Progenitor cell of endocrine pancreas (in vitro differentiated cells): ENCODE data around the gene LELP1. TPM values are rescaled to one million over a fixed set of nuclear protein-coding genes. Genes with fewer than 3 reads are reported as not detected.
A peak's percentile ranks its signal among the peaks of the same experiment; 100 is the strongest.
"Not testable (repeated sequence)": the region's sequence is repeated elsewhere in the genome, so short reads cannot be mapped to it uniquely, and the experiment has no call there.

Source experiments
- DNase-seq: peaks from one replicate; pipeline ENCODE4 v3.0.0; 2021; ENCODE audit warnings: low spot score; ENCODE audit not compliant: unreplicated experiment
- H3K27ac Mint-ChIP-seq: 2 replicates; pipeline ENCODE4 v1.8.0; 2021; ENCODE audit warnings: mild to moderate bottlenecking, moderate library complexity, mixed read lengths
- H3K27me3 Mint-ChIP-seq: 2 replicates; pipeline ENCODE4 v1.8.0; 2021; ENCODE audit warnings: mixed read lengths
- H3K36me3 Mint-ChIP-seq: 2 replicates; pipeline ENCODE4 v1.8.0; 2022; ENCODE audit warnings: mixed read lengths; ENCODE audit not compliant: insufficient read depth
- H3K4me1 Mint-ChIP-seq: 2 replicates; pipeline ENCODE4 v1.8.0; 2021; ENCODE audit warnings: low read depth, mixed read lengths
- H3K4me3 Mint-ChIP-seq: 2 replicates; pipeline ENCODE4 v1.8.0; 2021; ENCODE audit warnings: low read depth, mild to moderate bottlenecking, moderate library complexity, mixed read lengths
- H3K9me3 Mint-ChIP-seq: 2 replicates; pipeline ENCODE4 v1.8.0; 2021; ENCODE audit warnings: low read depth, mixed read lengths
- total RNA-seq: library from RNA; stranded (reverse); gene quantifications from 2 replicates; pipeline ENCODE4 v1.2.1, GENCODE V29; 2021
- TF ChIP-seq, protein P1 (sequence below): fragments of 200-600 bp; sonication (generic); IDR thresholded peaks from one replicate; pipeline ENCODE4 v1.5.0; 2021; ENCODE audit warnings: antibody characterized with exemption, mild to moderate bottlenecking; ENCODE audit not compliant: unreplicated experiment

Gene LELP1
- total RNA-seq, 1 donor from 2014 or later = not detected

DNA sequence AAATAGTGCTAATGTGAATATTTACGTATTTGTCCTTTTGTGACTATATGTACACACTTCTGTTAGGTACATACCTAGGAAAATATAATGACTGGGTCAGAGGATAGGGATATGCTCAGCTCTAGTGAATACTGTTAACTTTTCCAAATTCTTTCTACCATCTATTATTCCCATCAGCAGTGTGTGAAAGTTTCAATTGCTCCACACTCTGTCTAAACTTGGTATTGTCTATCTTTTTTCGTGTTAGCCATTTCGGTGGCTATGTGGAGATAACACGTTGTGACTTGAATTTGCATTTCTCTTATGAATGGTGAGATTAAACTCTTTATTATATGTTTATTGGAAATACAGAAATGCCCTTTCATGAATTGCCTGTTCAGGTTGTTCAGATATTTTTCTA lies 22.7 kb upstream of the LELP1 start:
- Mint-ChIP-seq H3K36me3 (no peaks in the 10 kb centered on the region), H3K27me3 (peaks cover 3% of the 10 kb centered on the region), H3K4me3 (no peak overlapping the region), H3K27ac (no peak overlapping the region), H3K4me1 (no peaks in the 10 kb centered on the region), H3K9me3 (peaks cover 3% of the 10 kb centered on the region)
- DNase-seq = no peak
- TF ChIP-seq, protein P1, sequence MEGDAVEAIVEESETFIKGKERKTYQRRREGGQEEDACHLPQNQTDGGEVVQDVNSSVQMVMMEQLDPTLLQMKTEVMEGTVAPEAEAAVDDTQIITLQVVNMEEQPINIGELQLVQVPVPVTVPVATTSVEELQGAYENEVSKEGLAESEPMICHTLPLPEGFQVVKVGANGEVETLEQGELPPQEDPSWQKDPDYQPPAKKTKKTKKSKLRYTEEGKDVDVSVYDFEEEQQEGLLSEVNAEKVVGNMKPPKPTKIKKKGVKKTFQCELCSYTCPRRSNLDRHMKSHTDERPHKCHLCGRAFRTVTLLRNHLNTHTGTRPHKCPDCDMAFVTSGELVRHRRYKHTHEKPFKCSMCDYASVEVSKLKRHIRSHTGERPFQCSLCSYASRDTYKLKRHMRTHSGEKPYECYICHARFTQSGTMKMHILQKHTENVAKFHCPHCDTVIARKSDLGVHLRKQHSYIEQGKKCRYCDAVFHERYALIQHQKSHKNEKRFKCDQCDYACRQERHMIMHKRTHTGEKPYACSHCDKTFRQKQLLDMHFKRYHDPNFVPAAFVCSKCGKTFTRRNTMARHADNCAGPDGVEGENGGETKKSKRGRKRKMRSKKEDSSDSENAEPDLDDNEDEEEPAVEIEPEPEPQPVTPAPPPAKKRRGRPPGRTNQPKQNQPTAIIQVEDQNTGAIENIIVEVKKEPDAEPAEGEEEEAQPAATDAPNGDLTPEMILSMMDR = no peak

DNA sequence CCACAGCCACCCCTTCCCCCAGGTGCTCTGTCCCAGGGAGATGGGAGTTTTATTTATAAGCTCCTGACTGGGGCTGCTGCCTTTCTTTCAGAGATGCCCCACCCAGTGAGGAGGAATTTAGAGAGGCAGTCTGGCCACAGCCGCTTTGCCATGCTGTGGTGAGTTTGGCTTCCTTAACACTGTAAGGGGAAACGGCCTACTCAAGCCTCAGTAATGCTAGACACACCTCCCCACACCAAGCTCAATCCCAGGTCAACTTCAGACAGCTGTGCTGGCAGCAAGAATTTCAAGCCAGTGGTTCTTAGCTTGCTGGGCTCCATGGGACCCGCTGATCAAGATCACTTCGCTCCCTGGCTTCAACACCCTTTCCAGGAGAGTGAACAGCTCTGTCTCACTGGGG lies 14.9 kb upstream of the LELP1 start:
- H3K9me3 Mint-ChIP-seq = peaks cover 16% of the 10 kb centered on the region
- DNase-seq, H3K36me3 Mint-ChIP-seq, H3K27me3 Mint-ChIP-seq, H3K4me3 Mint-ChIP-seq, H3K27ac Mint-ChIP-seq, H3K4me1 Mint-ChIP-seq: not testable (repeated sequence)

DNA sequence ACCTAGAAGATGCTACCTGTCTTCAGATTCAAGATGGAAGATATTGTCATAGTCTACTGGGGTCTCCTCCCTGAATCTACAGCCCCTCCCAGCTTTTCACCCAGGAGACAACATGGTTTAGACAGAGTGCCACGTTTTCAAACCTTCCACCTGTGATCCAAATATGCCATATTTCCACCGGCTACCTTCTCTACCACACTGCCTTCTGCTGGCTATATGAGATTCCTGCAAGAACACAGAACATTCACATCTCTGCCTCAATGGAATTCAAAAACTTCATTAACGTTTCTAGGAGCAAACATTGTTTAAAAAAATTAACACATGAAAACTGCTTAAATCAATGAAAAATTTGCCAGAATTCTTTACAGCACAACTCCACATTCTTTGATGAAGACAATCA lies 12.9 kb upstream of the LELP1 start:
- Mint-ChIP-seq H3K4me3 (no peak overlapping the region), H3K27ac (no peak overlapping the region), H3K27me3 (peaks cover 18% of the 10 kb centered on the region), H3K36me3 (no peaks in the 10 kb centered on the region), H3K4me1 (peaks cover 8% of the 10 kb centered on the region), H3K9me3 (peaks cover 15% of the 10 kb centered on the region)
- TF ChIP-seq, protein P1 = peak; percentile 60
- DNase-seq = no peak

DNA sequence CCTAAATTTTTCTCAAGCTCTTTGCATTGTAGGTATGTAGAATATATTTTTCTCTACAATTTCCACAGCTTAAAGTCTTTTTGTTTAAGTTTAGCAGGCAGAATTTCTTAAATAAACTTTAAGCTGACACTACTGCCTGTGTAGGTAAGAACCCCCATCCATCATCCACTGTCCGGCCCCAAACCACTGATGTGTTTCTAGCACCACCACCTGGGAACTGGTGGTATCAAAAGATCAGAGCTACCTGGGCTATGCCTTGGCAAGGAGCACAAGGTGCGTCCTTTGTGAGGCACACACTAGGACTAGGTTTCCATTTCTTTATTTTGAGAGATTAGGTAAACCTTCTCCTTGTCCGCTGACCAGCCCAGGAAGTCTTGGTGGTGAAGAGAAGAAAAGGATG lies 10.5 kb upstream of the LELP1 start:
- TF ChIP-seq, protein P1 = peak; percentile 75
- peak; percentile 37 for DNase-seq
- H3K36me3 Mint-ChIP-seq = no peaks in the 10 kb centered on the region
- no peaks in the 10 kb centered on the region for H3K9me3 Mint-ChIP-seq
- H3K4me3 Mint-ChIP-seq = no peak overlapping the region
- H3K27me3 Mint-ChIP-seq = peaks cover 30% of the 10 kb centered on the region
- H3K27ac Mint-ChIP-seq = no peak overlapping the region
- peaks cover 5% of the 10 kb centered on the region for H3K4me1 Mint-ChIP-seq

DNA sequence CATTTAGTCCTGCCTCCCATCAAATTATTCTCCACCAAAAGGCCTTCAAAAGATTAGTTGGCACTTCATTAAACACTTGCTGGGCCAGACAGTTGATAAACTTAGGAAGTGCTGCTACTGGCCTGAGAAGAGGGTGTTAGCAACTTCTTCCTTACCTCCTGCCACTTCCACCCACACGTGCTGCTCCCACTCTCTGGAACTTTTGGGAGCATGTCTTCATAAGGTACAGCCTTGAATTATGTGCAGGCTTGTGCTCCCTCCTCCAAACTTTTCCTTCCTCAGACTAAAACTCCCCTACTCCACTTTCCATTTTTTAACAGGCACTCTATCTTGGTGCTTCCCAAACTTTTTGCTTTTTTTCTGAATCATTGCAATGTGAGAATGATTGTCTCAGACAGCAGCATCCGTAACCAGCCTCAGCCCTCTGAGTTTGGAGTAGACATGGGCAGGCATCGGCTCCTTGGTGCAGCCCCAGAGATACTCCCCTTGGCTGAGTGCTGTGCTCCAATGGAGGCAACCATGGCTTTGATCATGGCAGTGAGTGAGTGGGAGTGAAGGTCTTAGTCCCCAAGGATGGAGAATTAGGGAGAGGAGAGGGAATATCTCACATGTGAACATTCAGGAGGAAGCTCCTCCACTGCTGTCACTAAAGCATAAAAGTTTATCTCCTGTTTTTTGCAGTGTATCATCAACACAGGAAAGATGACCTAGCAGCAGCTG lies 8.7 kb upstream of the LELP1 start:
- Mint-ChIP-seq H3K27ac (no peak overlapping the region), H3K4me1 (peaks cover 4% of the 10 kb centered on the region), H3K36me3 (no peaks in the 10 kb centered on the region), H3K4me3 (no peak overlapping the region), H3K27me3 (peaks cover 41% of the 10 kb centered on the region), H3K9me3 (no peaks in the 10 kb centered on the region)
- no peak for DNase-seq
- TF ChIP-seq, protein P1 = no peak

DNA sequence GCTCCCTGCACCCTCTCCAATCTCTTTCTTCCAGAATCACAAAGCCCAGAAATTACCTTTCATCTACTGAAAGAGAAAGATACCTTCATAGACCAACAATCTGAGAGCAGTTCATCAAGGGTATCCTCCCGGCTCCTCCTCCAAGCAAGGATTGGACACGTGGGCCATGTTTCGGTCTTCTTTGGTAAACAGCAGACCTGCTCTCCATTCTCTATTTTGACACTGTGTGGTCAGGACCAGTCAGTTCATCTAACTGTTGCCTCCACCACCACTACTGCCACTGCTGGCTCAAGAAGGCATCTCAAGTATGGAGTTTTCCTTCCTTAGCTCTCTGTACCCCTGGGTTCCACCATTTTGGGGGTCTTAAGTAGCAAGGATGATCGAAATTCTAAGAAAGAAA lies 8.0 kb upstream of the LELP1 start:
- TF ChIP-seq, protein P1 = no peak
- H3K27ac Mint-ChIP-seq = no peak overlapping the region
- H3K9me3 Mint-ChIP-seq = no peaks in the 10 kb centered on the region
- H3K36me3 Mint-ChIP-seq = no peaks in the 10 kb centered on the region
- peaks cover 4% of the 10 kb centered on the region for H3K4me1 Mint-ChIP-seq
- no peak overlapping the region for H3K4me3 Mint-ChIP-seq
- peaks cover 44% of the 10 kb centered on the region for H3K27me3 Mint-ChIP-seq
- no peak for DNase-seq
